T-helper 9 cell (primary cell): Measurements from ENCODE around the gene PABPN1L.

ENCODE experiments used
- DNase-seq: peaks from one replicate; pipeline ENCODE4 v3.0.0-alpha.2; 2020

The PABPN1L gene

GRCh38 chr16:88846088-88846487 is 20.4 kb downstream of the PABPN1L start:
- DNase-seq, result no peak

- DNase-seq, result no peak
These were observed 21.9 kb downstream of the PABPN1L start for GRCh38 chr16:88844419-88845036.

- no peak for DNase-seq
These were observed 23.2 kb downstream of the PABPN1L start for GRCh38 chr16:88843256-88843655.

- DNase-seq, result no peak
These were observed 23.7 kb downstream of the PABPN1L start for GRCh38 chr16:88842806-88843205.

GRCh38 chr16:88842308-88842756 is 24.1 kb downstream of the PABPN1L start:
- DNase-seq, result no peak

GRCh38 chr16:88841521-88842307 is 24.7 kb downstream of the PABPN1L start:
- no peak for DNase-seq

- DNase-seq, result no peak
These were observed 25.8 kb downstream of the PABPN1L start for GRCh38 chr16:88840600-88841215.

- no peak for DNase-seq
These were observed 26.5 kb downstream of the PABPN1L start for GRCh38 chr16:88839745-88840599.

GRCh38 chr16:88839026-88839529 is 27.4 kb downstream of the PABPN1L start:
- DNase-seq, result no peak

- DNase-seq, result no peak
These were observed 27.9 kb downstream of the PABPN1L start for GRCh38 chr16:88838566-88838965.

GRCh38 chr16:88837806-88838205 is 28.7 kb downstream of the PABPN1L start:
- no peak for DNase-seq

GRCh38 chr16:88836791-88837190 is 29.7 kb downstream of the PABPN1L start:
- DNase-seq, result no peak

GRCh38 chr16:88835818-88836217 is 30.6 kb downstream of the PABPN1L start:
- DNase-seq, result no peak

- DNase-seq, result no peak
These were observed 31.1 kb downstream of the PABPN1L start for GRCh38 chr16:88835383-88835782.

GRCh38 chr16:88834670-88835069 is 31.8 kb downstream of the PABPN1L start:
- no peak for DNase-seq

- DNase-seq, result no peak
These were observed 33.4 kb downstream of the PABPN1L start for GRCh38 chr16:88833086-88833485.

- no peak for DNase-seq
These were observed 34.6 kb downstream of the PABPN1L start for GRCh38 chr16:88831838-88832237.

- no peak for DNase-seq
These were observed 35.7 kb downstream of the PABPN1L start for GRCh38 chr16:88830783-88831182.

GRCh38 chr16:88830258-88830657 is 36.2 kb downstream of the PABPN1L start:
- DNase-seq, result no peak

GRCh38 chr16:88828711-88829110 is 37.7 kb downstream of the PABPN1L start:
- DNase-seq, result no peak

- DNase-seq, result no peak
These were observed 38.7 kb downstream of the PABPN1L start for GRCh38 chr16:88827727-88828126.

- no peak for DNase-seq
These were observed 40.2 kb downstream of the PABPN1L start for GRCh38 chr16:88826070-88826840.
